ENCODE data around the gene AIF1.

The AIF1 gene

DNA sequence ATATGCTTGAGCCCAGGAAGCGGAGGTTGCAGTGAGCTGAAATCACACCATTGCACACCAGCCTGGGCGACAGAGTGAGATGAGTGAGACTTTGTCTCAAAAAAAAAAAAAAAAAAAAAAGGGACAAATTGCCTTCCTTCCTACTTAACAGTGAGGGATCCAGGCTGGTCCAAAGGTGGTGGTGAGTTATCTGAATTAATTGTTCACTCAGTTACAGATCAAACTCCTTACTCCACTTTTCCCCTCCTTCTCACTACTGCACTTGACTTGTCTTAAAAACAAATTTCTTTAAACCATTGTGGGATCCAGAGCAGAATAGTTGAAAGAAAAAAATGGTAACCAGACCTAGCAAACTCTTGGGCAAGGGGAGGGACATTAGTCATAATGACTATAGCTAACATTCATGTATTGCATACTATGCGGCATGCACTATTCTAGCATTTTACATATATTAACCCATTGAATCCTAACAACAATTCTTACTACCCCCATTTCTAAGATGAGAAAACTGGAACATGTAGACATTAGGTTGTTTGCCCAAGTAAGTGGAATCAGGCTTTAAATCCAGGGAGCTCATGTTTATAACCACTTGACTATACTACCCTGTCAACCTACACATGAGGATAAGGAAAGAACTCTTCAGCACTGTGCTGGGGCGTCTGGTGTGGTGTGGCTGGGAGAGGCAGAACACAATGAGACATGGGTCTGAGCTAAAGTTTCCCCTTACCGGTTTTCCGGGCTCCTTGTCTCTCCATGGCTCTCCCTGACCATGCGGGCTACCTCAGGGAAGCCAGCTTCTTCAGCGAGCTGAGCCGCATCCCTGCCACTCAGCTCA is 48.3 kb downstream of the AIF1 start:
- Histone ChIP-seq H3K4me1 (peaks cover 15% of the 10 kb centered on the region), H2AFZ (no peak overlapping the region), H3K79me2 (peaks cover 35% of the 10 kb centered on the region), H3K27ac (peak overlapping the region; percentile 99), H3K9ac (no peak overlapping the region), H3K9me3 (ENCODE audit: control insufficient read depth, low read length) (no peaks in the 10 kb centered on the region), H3K4me2 (ENCODE audit: low read length) (peak overlapping the region; percentile 99), H3K4me3 (ENCODE audit: low read depth, low read length) (peak overlapping the region; percentile 99), H3K36me3 (ENCODE audit: control insufficient read depth, insufficient read depth, low read length) (no peaks in the 10 kb centered on the region), H3K27me3 (ENCODE audit: control insufficient read depth, insufficient read depth, low read length) (no peaks in the 10 kb centered on the region)
- TF ChIP-seq, protein P1, sequence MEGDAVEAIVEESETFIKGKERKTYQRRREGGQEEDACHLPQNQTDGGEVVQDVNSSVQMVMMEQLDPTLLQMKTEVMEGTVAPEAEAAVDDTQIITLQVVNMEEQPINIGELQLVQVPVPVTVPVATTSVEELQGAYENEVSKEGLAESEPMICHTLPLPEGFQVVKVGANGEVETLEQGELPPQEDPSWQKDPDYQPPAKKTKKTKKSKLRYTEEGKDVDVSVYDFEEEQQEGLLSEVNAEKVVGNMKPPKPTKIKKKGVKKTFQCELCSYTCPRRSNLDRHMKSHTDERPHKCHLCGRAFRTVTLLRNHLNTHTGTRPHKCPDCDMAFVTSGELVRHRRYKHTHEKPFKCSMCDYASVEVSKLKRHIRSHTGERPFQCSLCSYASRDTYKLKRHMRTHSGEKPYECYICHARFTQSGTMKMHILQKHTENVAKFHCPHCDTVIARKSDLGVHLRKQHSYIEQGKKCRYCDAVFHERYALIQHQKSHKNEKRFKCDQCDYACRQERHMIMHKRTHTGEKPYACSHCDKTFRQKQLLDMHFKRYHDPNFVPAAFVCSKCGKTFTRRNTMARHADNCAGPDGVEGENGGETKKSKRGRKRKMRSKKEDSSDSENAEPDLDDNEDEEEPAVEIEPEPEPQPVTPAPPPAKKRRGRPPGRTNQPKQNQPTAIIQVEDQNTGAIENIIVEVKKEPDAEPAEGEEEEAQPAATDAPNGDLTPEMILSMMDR (IDR thresholded peaks at IDR 0.05) = no peak

DNA sequence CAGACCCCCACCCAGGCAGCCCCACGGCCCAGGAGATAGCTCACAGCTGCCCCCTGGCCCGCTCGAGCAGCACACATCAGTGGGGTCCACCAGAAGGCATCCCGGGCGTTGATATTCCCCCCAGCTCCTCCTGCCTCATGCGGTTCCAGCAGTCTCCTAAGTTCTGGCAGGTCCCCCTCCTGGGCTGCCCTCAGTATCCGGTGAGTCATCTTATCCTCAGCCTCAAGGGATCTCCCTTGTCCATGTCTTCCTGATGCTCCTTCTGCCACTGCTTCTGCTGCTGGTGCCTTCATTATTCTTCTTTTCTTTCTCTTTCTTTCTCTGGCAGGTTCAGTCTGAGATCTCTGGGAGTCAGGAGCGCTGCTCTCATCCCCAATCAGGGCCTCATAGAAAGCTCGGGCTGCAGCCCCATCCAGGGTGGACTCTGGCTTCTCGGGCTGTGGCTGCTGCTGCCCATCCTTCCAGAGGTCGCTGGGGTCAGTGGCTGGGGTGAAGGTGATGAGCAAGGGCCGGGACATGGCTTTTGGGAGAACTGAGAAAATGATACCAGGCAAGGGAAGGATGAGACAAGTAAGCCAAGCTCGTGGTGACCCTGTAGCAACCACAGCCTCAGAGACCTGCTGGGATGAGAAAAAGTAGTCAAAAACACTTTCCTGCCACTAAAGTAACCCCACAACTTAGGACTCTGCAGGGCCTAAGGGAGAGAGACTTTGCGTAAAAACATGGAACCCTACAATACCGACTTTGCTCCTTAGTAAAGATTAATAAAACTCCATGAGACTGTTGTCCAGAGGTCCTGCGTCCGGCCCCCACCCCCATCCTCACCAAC is 49.1 kb downstream of the AIF1 start:
- TF ChIP-seq, protein P1 (IDR thresholded peaks at IDR 0.05) = no peak
- Histone ChIP-seq H3K4me3 (ENCODE audit: low read depth, low read length) (peak overlapping the region; percentile 99), H3K4me1 (peaks cover 12% of the 10 kb centered on the region), H3K36me3 (ENCODE audit: control insufficient read depth, insufficient read depth, low read length) (no peaks in the 10 kb centered on the region), H3K27ac (peak overlapping the region; percentile 99), H3K4me2 (ENCODE audit: low read length) (peak overlapping the region; percentile 99), H3K79me2 (peaks cover 30% of the 10 kb centered on the region), H2AFZ (peak overlapping the region; percentile 92), H3K9me3 (ENCODE audit: control insufficient read depth, low read length) (no peaks in the 10 kb centered on the region), H3K9ac (no peak overlapping the region), H3K27me3 (ENCODE audit: control insufficient read depth, insufficient read depth, low read length) (no peaks in the 10 kb centered on the region)

DNA sequence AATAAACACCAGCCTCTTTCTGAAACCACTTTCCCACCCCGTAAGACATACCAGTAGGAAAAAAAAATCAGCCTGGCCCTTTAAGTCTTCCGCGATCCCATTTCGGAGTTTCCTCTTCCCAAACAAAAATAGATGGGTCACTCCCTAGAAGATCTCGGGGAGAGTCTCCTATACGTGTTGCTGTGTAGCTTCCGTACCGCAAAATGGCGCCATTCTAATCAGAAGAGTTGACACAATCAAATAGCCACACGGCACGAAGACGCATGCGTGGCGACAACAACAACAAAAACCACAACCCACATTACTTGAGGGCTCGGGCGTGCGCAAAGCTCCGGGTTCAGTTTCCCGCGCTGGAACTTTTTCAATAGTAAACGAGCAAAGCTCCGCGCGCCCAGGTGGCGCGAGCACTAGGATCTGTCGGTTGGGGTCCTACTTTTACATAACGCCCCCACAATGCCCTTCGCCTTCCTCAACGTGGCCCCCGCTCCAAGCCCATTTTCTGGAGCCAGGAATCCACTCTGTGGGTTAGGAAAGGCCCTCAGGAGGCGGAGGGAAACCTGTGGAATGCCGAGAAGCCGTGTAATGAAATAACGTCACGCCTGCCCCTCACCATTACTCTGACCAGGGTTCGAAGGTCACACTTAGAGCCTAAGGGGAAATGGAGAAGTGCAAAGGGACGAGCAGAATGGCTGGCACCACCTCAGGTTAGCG is 49.9 kb downstream of the AIF1 start, which contains the start of gene GPANK1:
Gene GPANK1 (minus strand): TSS at position 208 of the 711 bp plus-strand sequence. CDS start 519 bp downstream, outside the sequence.
- Histone ChIP-seq H3K9me3 (ENCODE audit: control insufficient read depth, low read length) (no peaks in the 10 kb centered on the region), H3K4me2 (ENCODE audit: low read length) (peak within 1 kb of the TSS; percentile 99), H3K79me2 (peaks cover 22% of the 10 kb centered on the region), H3K9ac (peak within 1 kb of the TSS; percentile 38), H3K4me3 (ENCODE audit: low read depth, low read length) (peak within 1 kb of the TSS; percentile 99), H3K27me3 (ENCODE audit: control insufficient read depth, insufficient read depth, low read length) (no peaks in the 10 kb centered on the region), H3K36me3 (ENCODE audit: control insufficient read depth, insufficient read depth, low read length) (no peaks in the 10 kb centered on the region), H3K27ac (peak within 1 kb of the TSS; percentile 99), H2AFZ (peak within 1 kb of the TSS; percentile 92), H3K4me1 (peaks cover 12% of the 10 kb centered on the region)
- TF ChIP-seq, protein P1 (IDR thresholded peaks at IDR 0.05) = no peak

DNA sequence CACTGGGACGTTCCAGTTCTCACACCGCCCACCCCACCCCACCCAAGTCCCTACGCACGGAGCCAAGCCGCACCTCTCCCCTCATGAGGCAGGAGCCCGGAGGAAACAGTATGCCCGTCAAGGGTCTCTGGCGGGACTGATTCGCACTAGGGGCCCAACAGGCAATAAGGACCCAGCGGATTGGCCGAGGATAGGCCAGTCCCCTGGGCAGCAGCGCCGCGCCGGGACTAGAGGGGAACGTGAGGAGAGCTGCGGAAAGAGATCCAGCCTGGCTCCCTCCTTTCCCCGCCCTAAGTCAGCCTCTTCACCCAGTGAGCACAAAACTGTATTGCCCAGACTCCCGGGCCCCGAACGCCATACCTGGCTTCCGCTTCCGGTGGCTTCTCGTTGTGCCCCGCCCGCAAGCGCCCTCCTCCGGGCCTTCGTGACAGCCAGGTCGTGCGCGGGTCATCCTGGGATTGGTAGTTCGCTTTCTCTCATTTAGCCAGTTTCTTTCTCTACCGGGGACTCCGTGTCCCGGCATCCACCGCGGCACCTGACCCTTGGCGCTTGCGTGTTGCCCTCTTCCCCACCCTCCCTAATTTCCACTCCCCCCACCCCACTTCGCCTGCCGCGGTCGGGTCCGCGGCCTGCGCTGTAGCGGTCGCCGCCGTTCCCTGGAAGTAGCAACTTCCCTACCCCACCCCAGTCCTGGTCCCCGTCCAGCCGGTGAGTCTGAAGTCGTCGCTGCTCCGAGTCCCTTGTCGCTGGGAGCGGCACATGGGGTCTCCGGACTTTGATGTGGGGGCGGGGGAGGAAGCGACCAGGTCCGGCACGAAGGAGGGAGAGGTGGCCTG is 50.7 kb downstream of the AIF1 start, which contains the start of gene CSNK2B:
Gene CSNK2B (plus strand): TSS at position 580 of the 836 bp plus-strand sequence. CDS start 752 bp downstream, outside the sequence.
- Histone ChIP-seq H3K4me1 (peaks cover 12% of the 10 kb centered on the region), H3K27ac (peak within 1 kb of the TSS; percentile 99), H3K4me2 (ENCODE audit: low read length) (peak within 1 kb of the TSS; percentile 99), H2AFZ (peak within 1 kb of the TSS; percentile 92), H3K36me3 (ENCODE audit: control insufficient read depth, insufficient read depth, low read length) (no peaks in the 10 kb centered on the region), H3K9me3 (ENCODE audit: control insufficient read depth, low read length) (no peaks in the 10 kb centered on the region), H3K79me2 (peaks cover 18% of the 10 kb centered on the region), H3K9ac (peak within 1 kb of the TSS; percentile 91), H3K4me3 (ENCODE audit: low read depth, low read length) (peak within 1 kb of the TSS; percentile 99), H3K27me3 (ENCODE audit: control insufficient read depth, insufficient read depth, low read length) (no peaks in the 10 kb centered on the region)
- TF ChIP-seq, protein P1 (IDR thresholded peaks at IDR 0.05) = peak; percentile 38
